CD4-positive, alpha-beta T cell treated with Interleukin-6 for 4 hours (primary cell): Measurements from ENCODE around the gene INTS11.

Experiments used
- DNase-seq: peaks from one replicate; pipeline ENCODE4 v3.0.0-alpha.2; 2020; ENCODE audit warnings: mixed read lengths

Gene INTS11

GRCh38 chr1:1343811-1344421 lies 19.5 kb upstream of the INTS11 start:
- no peak for DNase-seq

DNA sequence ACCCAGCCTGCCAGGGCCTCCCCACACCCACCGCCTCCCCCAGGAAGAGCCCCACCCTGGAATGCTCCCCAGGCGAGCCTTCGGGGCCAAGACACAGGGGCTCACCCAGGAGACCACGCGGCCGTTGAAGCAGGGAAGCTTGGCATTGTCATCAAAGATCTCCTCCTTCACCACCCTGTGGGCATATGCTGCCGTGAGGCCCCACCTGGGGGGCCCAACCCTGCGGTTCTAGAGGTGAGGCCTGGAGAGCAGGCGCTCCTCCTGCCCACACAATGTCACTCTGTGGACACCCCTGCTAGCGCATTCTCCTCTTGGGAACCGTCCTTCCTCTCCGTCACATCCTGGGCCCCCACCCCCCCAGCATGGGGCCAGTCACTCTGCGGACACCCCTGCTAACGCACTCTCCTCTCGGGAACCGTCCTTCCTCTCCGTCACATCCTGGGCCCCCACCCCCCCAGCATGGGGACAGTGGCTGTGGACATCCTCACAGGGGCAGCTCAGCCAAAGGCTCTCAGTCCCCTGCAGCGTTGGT lies 18.2 kb upstream of the INTS11 start:
- no peak for DNase-seq

- DNase-seq, result no peak
Measured at GRCh38 chr1:1342061-1342562, 17.7 kb upstream of the INTS11 start.

DNA sequence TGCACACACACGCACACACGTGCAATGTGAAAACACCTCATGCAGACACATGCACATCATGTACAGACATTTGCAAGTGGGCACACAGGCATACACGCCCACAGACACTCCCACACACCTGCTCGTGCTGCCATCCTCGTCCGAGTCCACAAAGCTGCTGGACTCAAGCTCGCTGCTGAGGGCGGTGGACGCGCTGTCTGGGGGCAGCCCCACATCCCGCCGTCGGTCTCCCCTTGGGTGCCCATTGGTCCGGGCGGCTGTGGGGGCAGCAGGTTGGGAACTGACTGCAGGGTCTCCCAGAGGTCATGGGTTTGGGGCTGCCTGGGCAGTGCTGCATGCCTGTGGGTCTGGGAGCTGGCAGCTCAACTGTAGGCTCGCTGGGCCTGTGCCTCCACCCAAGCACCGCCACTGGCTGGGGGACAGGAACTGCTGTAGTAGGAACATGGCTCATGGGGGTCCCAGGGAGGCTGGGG lies 17.1 kb upstream of the INTS11 start:
- no peak for DNase-seq

GRCh38 chr1:1340791-1341548 lies 16.5 kb upstream of the INTS11 start:
- DNase-seq, result no peak

DNA sequence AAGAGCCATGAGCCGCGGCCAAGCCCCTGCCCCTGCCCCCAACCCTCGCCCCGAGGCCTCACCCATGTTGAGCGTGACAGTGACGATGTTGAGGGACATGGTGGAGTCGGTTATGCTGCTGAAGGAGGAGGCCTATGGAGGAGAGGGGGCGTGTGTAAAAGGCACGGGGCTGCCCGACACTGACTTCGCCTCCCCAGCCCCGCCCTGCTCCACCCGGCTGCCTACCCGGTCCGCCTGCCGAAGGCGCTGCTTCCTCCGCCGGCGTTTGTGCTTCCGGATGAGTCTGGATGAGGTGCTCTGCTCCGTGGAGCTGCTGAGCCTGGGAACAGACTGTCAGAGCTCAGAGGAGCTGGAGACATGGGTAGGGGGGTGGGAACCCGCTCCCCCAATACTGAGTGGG lies 15.7 kb upstream of the INTS11 start:
- DNase-seq, result no peak

GRCh38 chr1:1338278-1338677 lies 13.8 kb upstream of the INTS11 start:
- no peak for DNase-seq

DNA sequence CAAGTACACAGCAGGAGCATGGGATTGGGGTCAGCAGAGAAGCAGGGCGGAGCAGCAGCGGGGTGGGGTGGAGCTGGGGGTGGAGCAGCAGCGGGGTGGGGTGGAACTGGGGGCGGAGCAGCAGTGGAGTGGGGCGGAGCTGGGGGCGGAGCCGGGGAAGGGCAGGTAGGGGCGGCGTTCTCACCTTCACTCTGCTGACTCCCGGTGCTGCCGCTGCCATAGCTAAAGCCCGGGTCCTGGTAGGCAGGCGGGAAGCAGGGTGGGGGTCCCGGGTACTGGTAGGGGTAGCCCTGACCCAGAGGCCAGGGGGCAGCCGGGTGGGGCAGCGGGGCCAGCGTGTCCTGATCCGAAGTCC lies 13.3 kb upstream of the INTS11 start:
- DNase-seq, result peak; percentile 19

DNA sequence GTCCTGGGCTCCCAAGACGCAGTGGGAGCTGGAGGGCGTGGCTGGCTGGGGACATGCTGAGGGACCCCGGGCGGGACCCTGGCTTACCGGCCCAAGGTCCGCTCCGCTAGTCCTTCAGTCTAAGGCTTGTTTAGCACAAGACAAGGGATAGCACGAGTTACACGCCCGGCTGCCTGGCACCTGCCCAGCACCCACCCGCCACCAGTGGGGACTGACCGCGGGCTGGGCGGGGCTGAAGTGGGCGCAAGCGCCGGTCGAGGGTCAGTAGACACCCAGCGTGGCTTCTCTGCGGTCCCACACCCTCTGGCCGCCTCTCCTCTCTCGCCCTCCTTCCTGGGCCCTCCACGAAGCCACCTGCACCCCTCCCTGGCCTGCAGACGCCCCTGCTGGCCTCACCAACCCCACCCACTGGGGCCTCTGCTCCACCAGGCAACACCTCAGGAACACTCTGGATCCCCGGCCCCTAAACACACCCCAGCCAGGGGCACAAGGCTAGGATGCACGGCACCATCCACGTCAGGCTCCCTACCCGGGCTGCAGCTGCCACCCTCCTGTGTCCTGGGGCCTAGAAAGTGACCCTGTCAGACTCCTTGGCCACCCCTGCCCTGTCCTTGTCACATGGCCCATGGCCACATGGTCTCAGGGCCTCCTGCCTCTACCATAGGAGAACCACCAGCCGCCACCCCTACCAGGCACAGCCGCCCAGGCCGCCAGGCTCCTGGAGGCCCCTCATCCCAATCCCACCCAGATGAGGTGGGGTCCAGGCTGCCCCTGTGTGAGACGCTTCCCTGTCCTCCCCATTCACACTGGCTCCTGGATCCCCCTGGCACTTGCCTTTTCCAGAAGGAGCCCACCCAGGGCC lies 12.7 kb upstream of the INTS11 start:
- no peak for DNase-seq

GRCh38 chr1:1336446-1336845 lies 12.0 kb upstream of the INTS11 start:
- no peak for DNase-seq

DNA sequence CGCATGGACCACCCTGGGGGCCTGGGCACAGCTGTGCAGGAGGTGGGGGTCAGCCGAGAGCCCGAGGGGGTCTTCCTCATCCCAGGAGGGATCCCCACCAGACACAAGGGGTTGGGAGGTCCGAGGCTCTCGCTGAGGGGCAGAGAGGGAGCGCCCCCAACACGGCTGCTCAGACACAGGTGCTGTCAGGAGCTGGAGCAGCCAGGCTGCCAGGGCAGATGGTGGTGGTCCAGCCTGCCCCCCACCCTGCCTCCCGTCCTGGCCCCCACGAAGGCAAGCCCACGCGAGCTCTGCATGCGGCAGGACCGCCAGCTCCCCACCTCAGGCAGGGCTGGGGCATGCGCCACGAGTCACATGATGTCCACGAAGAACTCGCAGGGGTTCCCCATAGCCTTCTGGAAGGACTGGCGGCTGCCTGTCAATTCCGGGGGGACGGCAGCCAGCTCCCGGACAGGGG lies 11.4 kb upstream of the INTS11 start:
- DNase-seq, result no peak

DNA sequence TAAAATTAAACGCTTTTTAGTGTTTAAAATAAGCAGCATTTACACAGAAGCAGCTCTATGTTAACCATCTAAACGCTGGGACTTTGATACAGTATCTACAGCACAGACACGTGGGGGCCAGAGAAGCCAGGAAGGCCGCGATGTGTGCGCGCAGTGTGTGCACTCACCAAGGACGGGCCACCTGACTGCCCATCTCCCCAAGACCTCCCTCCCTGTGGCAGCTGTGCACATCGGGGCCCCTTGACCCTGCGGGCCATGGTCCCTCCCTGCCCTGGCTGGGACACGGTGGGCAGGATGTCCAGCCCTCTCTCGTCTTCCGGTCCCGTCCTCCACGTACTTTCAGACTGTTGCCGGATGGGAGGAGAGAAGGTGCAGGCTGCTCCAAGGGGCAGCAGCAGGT lies 10.8 kb upstream of the INTS11 start:
- no peak for DNase-seq

DNA sequence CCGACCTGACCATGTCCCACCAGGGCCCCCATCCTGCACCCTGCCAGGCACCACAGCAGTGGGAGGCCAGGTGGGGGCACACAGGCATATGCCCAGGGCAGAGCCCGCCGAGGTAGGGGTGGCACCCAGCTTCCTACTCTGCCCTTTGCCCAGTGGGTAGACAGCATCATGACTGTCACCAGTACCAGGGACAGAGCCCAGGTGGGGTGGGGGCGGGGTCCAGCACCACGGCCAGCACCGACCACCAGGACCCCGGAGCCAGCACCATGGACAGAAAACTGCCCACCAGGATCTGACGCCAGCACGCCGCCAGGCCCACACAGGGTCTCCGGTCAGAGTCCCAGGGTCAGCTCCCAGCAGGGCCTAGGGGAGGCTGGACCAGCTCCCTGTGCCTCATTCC lies 10.4 kb upstream of the INTS11 start:
- no peak for DNase-seq

DNA sequence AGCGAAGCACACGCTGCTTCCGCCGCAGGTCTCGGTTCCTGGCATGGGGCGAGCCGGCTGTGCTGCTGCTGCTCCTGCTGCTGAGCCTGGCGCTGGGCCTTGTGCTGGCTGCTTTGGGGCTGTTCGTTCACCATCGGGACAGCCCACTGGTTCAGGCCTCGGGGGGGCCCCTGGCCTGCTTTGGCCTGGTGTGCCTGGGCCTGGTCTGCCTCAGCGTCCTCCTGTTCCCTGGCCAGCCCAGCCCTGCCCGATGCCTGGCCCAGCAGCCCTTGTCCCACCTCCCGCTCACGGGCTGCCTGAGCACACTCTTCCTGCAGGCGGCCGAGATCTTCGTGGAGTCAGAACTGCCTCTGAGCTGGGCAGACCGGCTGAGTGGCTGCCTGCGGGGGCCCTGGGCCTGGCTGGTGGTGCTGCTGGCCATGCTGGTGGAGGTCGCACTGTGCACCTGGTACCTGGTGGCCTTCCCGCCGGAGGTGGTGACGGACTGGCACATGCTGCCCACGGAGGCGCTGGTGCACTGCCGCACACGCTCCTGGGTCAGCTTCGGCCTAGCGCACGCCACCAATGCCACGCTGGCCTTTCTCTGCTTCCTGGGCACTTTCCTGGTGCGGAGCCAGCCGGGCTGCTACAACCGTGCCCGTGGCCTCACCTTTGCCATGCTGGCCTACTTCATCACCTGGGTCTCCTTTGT lies 9.2 kb upstream of the INTS11 start:
- no peak for DNase-seq

- no peak for DNase-seq
Measured at GRCh38 chr1:1332774-1333480, 8.5 kb upstream of the INTS11 start.

DNA sequence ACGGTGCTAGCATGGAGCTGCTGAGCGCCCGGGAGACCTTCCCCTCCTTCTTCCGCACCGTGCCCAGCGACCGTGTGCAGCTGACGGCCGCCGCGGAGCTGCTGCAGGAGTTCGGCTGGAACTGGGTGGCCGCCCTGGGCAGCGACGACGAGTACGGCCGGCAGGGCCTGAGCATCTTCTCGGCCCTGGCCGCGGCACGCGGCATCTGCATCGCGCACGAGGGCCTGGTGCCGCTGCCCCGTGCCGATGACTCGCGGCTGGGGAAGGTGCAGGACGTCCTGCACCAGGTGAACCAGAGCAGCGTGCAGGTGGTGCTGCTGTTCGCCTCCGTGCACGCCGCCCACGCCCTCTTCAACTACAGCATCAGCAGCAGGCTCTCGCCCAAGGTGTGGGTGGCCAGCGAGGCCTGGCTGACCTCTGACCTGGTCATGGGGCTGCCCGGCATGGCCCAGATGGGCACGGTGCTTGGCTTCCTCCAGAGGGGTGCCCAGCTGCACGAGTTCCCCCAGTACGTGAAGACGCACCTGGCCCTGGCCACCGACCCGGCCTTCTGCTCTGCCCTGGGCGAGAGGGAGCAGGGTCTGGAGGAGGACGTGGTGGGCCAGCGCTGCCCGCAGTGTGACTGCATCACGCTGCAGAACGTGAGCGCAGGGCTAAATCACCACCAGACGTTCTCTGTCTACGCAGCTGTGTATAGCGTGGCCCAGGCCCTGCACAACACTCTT lies 7.7 kb upstream of the INTS11 start:
- DNase-seq, result no peak

DNA sequence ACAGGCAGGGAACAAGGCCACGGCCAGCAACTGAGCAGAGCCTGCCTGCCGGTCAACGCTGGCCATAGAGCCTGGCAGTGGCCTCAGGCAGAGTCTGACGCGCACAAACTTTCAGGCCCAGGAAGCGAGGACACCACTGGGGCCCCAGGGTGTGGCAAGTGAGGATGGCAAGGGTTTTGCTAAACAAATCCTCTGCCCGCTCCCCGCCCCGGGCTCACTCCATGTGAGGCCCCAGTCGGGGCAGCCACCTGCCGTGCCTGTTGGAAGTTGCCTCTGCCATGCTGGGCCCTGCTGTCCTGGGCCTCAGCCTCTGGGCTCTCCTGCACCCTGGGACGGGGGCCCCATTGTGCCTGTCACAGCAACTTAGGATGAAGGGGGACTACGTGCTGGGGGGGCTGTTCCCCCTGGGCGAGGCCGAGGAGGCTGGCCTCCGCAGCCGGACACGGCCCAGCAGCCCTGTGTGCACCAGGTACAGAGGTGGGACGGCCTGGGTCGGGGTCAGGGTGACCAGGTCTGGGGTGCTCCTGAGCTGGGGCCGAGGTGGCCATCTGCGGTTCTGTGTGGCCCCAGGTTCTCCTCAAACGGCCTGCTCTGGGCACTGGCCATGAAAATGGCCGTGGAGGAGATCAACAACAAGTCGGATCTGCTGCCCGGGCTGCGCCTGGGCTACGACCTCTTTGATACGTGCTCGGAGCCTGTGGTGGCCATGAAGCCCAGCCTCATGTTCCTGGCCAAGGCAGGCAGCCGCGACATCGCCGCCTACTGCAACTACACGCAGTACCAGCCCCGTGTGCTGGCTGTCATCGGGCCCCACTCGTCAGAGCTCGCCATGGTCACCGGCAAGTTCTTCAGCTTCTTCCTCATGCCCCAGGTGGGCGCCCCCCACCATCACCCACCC lies 6.9 kb upstream of the INTS11 start, which contains the start of gene TAS1R3:
TSS of gene TAS1R3 (plus strand) at position 213 of the 898 bp plus-strand sequence. CDS start at position 279, 66 bp downstream.
- DNase-seq, result no peak

- DNase-seq, result no peak
Measured at GRCh38 chr1:1330366-1331067, 6.1 kb upstream of the INTS11 start.
